PC-9 (cell line): Measurements from ENCODE around the gene METTL9.

Experiments used
- EZH2 ChIP-seq: fragments of 200-600 bp; sonication (generic); IDR thresholded peaks from 2 replicates; pipeline ENCODE4 v1.8.0; 2017; ENCODE audit warnings: antibody characterized with exemption, low read depth
- TF ChIP-seq, protein P1 (sequence below): fragments of 200-600 bp; sonication (generic); conservative IDR thresholded peaks from 2 replicates; pipeline ENCODE4 v1.6.1; 2017; ENCODE audit warnings: mixed run types, antibody characterized with exemption, mild to moderate bottlenecking, moderate library complexity

GRCh38 chr16:21602785-21603184 lies 3.4 kb downstream of the METTL9 start:
- TF ChIP-seq, protein P1, sequence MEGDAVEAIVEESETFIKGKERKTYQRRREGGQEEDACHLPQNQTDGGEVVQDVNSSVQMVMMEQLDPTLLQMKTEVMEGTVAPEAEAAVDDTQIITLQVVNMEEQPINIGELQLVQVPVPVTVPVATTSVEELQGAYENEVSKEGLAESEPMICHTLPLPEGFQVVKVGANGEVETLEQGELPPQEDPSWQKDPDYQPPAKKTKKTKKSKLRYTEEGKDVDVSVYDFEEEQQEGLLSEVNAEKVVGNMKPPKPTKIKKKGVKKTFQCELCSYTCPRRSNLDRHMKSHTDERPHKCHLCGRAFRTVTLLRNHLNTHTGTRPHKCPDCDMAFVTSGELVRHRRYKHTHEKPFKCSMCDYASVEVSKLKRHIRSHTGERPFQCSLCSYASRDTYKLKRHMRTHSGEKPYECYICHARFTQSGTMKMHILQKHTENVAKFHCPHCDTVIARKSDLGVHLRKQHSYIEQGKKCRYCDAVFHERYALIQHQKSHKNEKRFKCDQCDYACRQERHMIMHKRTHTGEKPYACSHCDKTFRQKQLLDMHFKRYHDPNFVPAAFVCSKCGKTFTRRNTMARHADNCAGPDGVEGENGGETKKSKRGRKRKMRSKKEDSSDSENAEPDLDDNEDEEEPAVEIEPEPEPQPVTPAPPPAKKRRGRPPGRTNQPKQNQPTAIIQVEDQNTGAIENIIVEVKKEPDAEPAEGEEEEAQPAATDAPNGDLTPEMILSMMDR: no peak
- TF ChIP-seq EZH2: no peak
